Measurements from ENCODE around the gene MARCHF10. TPM values are rescaled to one million over a fixed set of nuclear protein-coding genes. Genes with fewer than 3 reads are reported as not detected.

Gene MARCHF10
- total RNA-seq, 2 donors from 2014 or later, result 0.26 to 0.80 TPM

DNA sequence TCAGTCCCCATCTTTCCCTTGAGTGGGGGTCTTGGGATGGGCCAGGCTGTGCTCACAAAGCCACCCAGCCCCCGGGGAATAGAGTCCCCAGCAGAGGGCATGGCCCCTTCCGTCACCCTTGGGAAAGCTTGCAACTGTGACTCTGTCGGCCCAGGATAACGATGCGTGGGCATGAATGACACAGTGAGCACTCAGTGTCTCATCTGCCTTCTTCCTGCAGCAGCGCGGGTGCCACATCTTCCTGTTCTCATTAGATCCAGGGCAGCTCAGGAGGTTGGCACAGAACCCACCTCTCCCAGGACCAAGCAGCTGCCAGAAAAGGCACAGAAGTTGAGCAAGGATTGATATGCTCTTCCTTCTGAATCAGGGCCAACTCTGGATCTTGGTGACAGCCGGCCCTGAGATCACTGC lies 95.9 kb downstream of the MARCHF10 start:
- no peaks in the 10 kb centered on the region for H3K9me3 ChIP-seq (ENCODE audit: control insufficient read depth, low read length, poor library complexity, severe bottlenecking)
- H3K36me3 Mint-ChIP-seq (ENCODE audit: low read depth), result no peaks in the 10 kb centered on the region
- ATAC-seq (no peak), DNase-seq (no peak)
- peaks cover 4% of the 10 kb centered on the region for H3K4me1 Mint-ChIP-seq
- H3K27ac Mint-ChIP-seq, result no peak overlapping the region
- H3K27me3 Mint-ChIP-seq, result no peaks in the 10 kb centered on the region
- no peak overlapping the region for H3K4me3 Mint-ChIP-seq

DNA sequence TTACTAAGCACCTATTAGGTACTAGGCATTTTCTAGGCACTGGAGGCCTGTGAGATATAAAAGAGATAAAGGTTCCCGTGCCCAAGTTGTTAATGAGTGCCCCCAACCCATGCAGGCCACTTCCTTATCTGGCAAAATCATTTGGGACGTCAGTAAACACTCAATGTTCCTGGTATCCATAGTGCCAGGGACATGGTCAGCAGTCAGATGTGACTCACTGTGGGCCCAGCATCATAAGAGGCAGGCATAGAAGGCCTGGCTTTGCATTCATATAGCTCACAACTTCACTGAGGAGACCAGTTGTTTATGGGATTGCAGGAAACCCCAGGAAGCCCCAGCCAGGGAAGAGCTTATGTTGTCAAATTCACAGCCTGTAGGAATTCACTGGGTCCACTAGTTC lies 99.5 kb downstream of the MARCHF10 start:
- Mint-ChIP-seq H3K27ac (no peak overlapping the region), H3K36me3 (ENCODE audit: low read depth) (no peaks in the 10 kb centered on the region), H3K27me3 (no peaks in the 10 kb centered on the region), H3K4me3 (no peak overlapping the region), H3K4me1 (peaks cover 9% of the 10 kb centered on the region)
- DNase-seq (no peak), ATAC-seq (no peak)
- H3K9me3 ChIP-seq (ENCODE audit: control insufficient read depth, low read length, poor library complexity, severe bottlenecking), result no peaks in the 10 kb centered on the region

DNA sequence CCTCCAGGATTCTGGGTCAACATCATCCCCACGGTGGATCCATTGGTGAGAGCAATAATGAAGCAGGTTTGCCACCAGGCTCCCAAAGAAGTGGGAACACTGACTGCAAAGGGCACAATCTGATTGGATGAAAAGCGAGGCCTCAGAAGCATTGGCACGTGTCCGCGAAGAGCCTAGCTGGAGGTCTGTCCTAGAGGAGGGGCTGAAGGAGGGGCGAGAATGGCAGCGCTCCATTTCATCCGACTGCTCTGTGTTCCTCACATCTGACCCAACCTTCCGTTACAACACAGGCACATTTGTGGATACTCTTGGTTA lies 100.7 kb downstream of the MARCHF10 start:
- no peak for DNase-seq
- H3K9me3 ChIP-seq (ENCODE audit: control insufficient read depth, low read length, poor library complexity, severe bottlenecking), result no peaks in the 10 kb centered on the region
- Mint-ChIP-seq H3K36me3 (ENCODE audit: low read depth) (no peaks in the 10 kb centered on the region), H3K27ac (no peak overlapping the region), H3K4me3 (no peak overlapping the region), H3K4me1 (peaks cover 9% of the 10 kb centered on the region), H3K27me3 (no peaks in the 10 kb centered on the region)
- no peak for ATAC-seq

- no peak overlapping the region for H3K27ac Mint-ChIP-seq
- DNase-seq (no peak), ATAC-seq (no peak)
- H3K36me3 Mint-ChIP-seq (ENCODE audit: low read depth), result no peaks in the 10 kb centered on the region
- no peaks in the 10 kb centered on the region for H3K9me3 ChIP-seq (ENCODE audit: control insufficient read depth, low read length, poor library complexity, severe bottlenecking)
- H3K4me1 Mint-ChIP-seq, result peaks cover 8% of the 10 kb centered on the region
- H3K4me3 Mint-ChIP-seq, result peak overlapping the region; percentile 49
- no peaks in the 10 kb centered on the region for H3K27me3 Mint-ChIP-seq
Observed at GRCh38 chr17:62706598-62707424, 101.3 kb downstream of the MARCHF10 start.

DNA sequence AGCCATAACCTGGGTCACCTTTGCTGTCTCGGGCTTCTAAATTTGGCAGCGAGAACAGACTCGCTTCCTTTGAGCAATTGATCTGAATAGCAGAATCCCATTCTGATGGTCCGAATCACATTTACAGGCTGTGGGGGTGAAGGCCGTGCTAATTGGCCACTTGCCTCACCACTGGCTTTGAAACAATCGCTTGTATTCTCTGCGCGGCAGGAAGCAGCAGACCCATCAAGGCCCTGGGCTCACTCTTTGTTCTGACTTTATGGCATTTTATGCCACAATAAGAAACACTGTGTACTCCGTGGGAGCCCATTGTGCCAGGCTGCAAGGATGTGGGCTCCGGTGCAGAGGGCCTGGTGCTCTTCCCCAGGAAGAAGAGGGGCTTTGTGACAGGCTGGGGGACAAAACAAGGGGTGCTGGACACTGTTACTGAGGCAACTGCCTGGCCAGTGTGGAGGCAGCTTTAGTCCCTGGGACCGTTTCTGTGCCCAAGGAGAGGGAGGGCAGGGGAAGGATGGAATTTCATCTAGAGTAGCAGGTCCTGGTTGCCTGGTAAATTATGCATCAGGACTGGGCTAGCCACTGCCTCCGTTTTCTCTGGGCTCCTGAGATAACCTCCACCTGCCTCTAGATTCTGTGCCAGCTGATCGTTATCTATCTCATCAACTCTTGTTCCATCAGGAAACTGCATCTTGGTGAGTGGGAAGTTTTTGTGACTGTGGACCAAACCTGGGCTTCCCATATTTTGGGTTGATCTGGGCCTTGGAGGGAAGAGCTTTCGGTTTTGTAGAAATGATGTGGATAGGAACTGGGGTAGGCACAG lies 102.1 kb downstream of the MARCHF10 start:
- ATAC-seq (no peak), DNase-seq (no peak)
- H3K9me3 ChIP-seq (ENCODE audit: control insufficient read depth, low read length, poor library complexity, severe bottlenecking), result no peaks in the 10 kb centered on the region
- Mint-ChIP-seq H3K36me3 (ENCODE audit: low read depth) (no peaks in the 10 kb centered on the region), H3K4me1 (peaks cover 7% of the 10 kb centered on the region), H3K27ac (no peak overlapping the region), H3K27me3 (no peaks in the 10 kb centered on the region), H3K4me3 (peak overlapping the region; percentile 84)

GRCh38 chr17:62705156-62705777 lies 102.8 kb downstream of the MARCHF10 start:
- Mint-ChIP-seq H3K4me1 (peaks cover 7% of the 10 kb centered on the region), H3K27ac (no peak overlapping the region), H3K36me3 (ENCODE audit: low read depth) (no peaks in the 10 kb centered on the region), H3K27me3 (no peaks in the 10 kb centered on the region), H3K4me3 (peak overlapping the region; percentile 84)
- no peak for ATAC-seq
- no peak for DNase-seq
- H3K9me3 ChIP-seq (ENCODE audit: control insufficient read depth, low read length, poor library complexity, severe bottlenecking), result no peaks in the 10 kb centered on the region

- Mint-ChIP-seq H3K4me3 (peak overlapping the region; percentile 84), H3K4me1 (peaks cover 7% of the 10 kb centered on the region), H3K27me3 (no peaks in the 10 kb centered on the region), H3K36me3 (ENCODE audit: low read depth) (no peaks in the 10 kb centered on the region), H3K27ac (no peak overlapping the region)
- no peak for ATAC-seq
- H3K9me3 ChIP-seq (ENCODE audit: control insufficient read depth, low read length, poor library complexity, severe bottlenecking), result no peaks in the 10 kb centered on the region
- DNase-seq, result no peak
Observed at GRCh38 chr17:62704381-62704971, 103.6 kb downstream of the MARCHF10 start.

DNA sequence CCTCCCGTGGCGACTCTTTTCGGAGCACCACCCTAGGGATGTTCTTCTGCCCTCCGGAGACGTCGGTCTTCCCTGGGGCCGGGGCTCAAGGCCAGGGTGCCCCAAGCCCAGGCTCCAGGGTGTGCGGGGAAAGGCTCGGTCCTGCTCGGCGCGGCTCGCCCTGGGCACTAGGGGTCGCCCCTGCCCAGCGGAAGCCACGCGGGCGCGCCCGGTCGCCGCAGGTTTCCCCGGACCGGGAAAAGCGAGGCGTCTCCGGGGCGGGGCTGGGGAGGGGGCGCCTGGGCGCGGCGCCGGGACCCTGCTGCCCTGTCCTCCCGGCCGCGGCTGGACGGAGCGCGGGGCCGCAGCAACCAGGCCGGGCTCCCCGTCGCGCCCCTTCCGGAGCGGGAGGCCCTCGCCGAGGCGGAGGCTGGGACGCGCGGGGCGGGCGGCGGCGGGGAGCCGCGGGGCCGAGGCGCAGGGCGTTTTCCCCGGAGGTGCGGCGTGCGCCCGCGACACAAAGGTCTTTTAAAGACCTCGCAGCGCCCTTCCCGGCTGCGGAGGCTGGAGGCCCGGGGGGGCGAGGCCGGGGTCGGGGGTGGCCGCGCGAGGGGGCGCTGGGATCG lies 104.2 kb downstream of the MARCHF10 start:
- Mint-ChIP-seq H3K36me3 (ENCODE audit: low read depth) (no peaks in the 10 kb centered on the region), H3K4me1 (peaks cover 7% of the 10 kb centered on the region), H3K27ac (no peak overlapping the region), H3K4me3 (peak overlapping the region; percentile 84), H3K27me3 (no peaks in the 10 kb centered on the region)
- ATAC-seq (peak; percentile 97), DNase-seq (peak; percentile 65 to 77 (median 68))
- H3K9me3 ChIP-seq (ENCODE audit: control insufficient read depth, low read length, poor library complexity, severe bottlenecking), result no peaks in the 10 kb centered on the region

GRCh38 chr17:62703261-62703775 lies 104.8 kb downstream of the MARCHF10 start:
- H3K4me3 Mint-ChIP-seq, result peak overlapping the region; percentile 84
- H3K27me3 Mint-ChIP-seq, result no peaks in the 10 kb centered on the region
- peaks cover 7% of the 10 kb centered on the region for H3K4me1 Mint-ChIP-seq
- DNase-seq (no peak), ATAC-seq (no peak)
- no peak overlapping the region for H3K27ac Mint-ChIP-seq
- no peaks in the 10 kb centered on the region for H3K36me3 Mint-ChIP-seq (ENCODE audit: low read depth)
- no peaks in the 10 kb centered on the region for H3K9me3 ChIP-seq (ENCODE audit: control insufficient read depth, low read length, poor library complexity, severe bottlenecking)

DNA sequence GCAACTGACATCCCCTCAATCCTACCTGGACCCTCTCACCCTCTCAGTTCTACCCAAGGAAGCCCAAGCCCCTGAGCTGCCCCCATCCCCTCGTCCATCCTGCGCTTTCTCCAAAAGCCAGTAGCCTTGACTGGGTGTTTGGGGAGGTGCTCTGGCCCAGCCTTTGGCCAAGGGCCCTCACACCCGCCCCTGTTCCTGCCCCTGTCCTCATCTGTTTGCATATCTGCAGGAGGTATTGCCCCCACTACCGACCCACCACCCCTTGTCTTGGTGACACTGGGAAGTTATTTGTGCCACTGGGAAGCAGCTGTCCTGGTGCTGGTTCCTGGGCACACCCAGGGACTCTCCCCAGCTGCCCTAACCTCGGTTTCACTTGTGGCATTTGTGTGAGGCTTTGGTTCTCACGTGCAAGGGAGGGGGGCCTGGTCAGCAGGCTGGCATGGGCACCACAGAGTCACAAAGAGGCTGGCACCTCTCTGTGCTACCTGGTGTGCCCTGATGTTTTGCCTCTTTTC lies 105.3 kb downstream of the MARCHF10 start:
- Mint-ChIP-seq H3K4me3 (peak overlapping the region; percentile 50), H3K27ac (no peak overlapping the region), H3K4me1 (peaks cover 7% of the 10 kb centered on the region), H3K27me3 (no peaks in the 10 kb centered on the region), H3K36me3 (ENCODE audit: low read depth) (no peaks in the 10 kb centered on the region)
- H3K9me3 ChIP-seq (ENCODE audit: control insufficient read depth, low read length, poor library complexity, severe bottlenecking), result no peaks in the 10 kb centered on the region
- no peak for DNase-seq
- no peak for ATAC-seq

GRCh38 chr17:62701706-62702085 lies 106.4 kb downstream of the MARCHF10 start:
- H3K9me3 ChIP-seq (ENCODE audit: control insufficient read depth, low read length, poor library complexity, severe bottlenecking), result no peaks in the 10 kb centered on the region
- Mint-ChIP-seq H3K27ac (no peak overlapping the region), H3K4me3 (no peak overlapping the region), H3K27me3 (no peaks in the 10 kb centered on the region), H3K36me3 (ENCODE audit: low read depth) (no peaks in the 10 kb centered on the region), H3K4me1 (peaks cover 7% of the 10 kb centered on the region)
- DNase-seq (no peak), ATAC-seq (no peak)

DNA sequence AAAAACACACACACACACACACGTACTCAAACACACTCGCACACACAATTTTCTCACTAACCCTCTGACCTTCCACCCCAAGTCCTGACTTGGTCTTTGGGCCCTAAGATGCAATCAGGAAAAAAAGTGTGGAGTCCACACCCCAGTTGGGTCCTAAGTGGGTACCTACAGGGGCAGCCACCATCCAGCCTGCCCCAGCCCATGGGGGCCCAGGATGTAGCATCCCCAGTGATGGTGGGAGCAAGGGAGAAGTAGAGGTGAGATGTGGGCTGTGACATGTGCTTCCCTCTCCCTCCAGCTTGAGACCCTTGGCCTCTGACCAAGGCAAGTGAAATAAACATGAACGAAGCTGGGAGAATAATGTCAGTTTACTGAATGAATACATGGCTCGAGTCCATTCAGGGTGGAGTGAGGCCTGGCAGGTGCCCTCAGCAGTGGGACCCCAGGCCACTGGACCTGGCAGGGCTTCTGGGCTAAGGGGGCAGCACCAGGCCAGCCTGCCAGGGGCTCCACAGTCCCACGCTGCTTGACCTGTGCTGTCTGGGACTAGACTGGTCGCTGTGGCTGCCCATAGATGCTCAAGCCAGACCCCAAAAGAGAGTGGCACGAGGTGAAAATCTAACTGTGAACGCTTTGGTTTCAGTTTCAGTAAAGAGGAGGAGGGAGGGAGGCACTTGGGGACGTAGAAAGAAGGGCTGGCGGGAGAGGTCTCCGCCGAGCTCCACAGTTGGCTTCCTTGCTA lies 107.0 kb downstream of the MARCHF10 start:
- no peak overlapping the region for H3K27ac Mint-ChIP-seq
- no peaks in the 10 kb centered on the region for H3K36me3 Mint-ChIP-seq (ENCODE audit: low read depth)
- no peaks in the 10 kb centered on the region for H3K9me3 ChIP-seq (ENCODE audit: control insufficient read depth, low read length, poor library complexity, severe bottlenecking)
- no peak overlapping the region for H3K4me3 Mint-ChIP-seq
- peaks cover 7% of the 10 kb centered on the region for H3K4me1 Mint-ChIP-seq
- no peaks in the 10 kb centered on the region for H3K27me3 Mint-ChIP-seq
- ATAC-seq (no peak), DNase-seq (no peak)
